Measurements from ENCODE around the gene CXXC5. TPM values are rescaled to one million over a fixed set of nuclear protein-coding genes. Genes with fewer than 3 reads are reported as not detected.

The CXXC5 gene
- 19.6 to 27.7 TPM (median 26.3 TPM) in 5 replicates for total RNA-seq (2022; extraction: Qiagen RNA extraction; ENCODE audit: low read depth)

GRCh38 chr5:139648205-139649081 is at the start of gene CXXC5:
TSS of gene CXXC5 (plus strand) at chr5:139648349. CDS start at chr5:139680524, 32,175 bp downstream.

Other genes with a start within 250 kb of the CXXC5 start
- 4.7 to 5.7 TPM (median 5.3 TPM) in 5 replicates for gene SPATA24, start 244.3 kb upstream of the CXXC5 start, total RNA-seq (2022; extraction: Qiagen RNA extraction; ENCODE audit: low read depth)
- 6.4 to 9.4 TPM (median 8.4 TPM) in 5 replicates for gene DNAJC18, start 208.8 kb upstream of the CXXC5 start, total RNA-seq (2022; extraction: Qiagen RNA extraction; ENCODE audit: low read depth)
- gene ECSCR, start 185.6 kb upstream of the CXXC5 start, total RNA-seq (2022; extraction: Qiagen RNA extraction; ENCODE audit: low read depth) = not detected in 5 replicates
- not detected in 5 replicates for gene SMIM33, start 177.3 kb upstream of the CXXC5 start, total RNA-seq (2022; extraction: Qiagen RNA extraction; ENCODE audit: low read depth)
- 0.81 to 1.2 TPM (median 1.1 TPM) in 5 replicates for gene STING1, start 165.6 kb upstream of the CXXC5 start, total RNA-seq (2022; extraction: Qiagen RNA extraction; ENCODE audit: low read depth)
- 110 to 155 TPM (median 155 TPM) in 5 replicates for gene UBE2D2, start 87.0 kb upstream of the CXXC5 start, total RNA-seq (2022; extraction: Qiagen RNA extraction; ENCODE audit: low read depth)
- gene PSD2, start 147.5 kb downstream of the CXXC5 start, total RNA-seq (2022; extraction: Qiagen RNA extraction; ENCODE audit: low read depth) = 0.03 to 0.06 TPM (median 0.03 TPM) in 4 of 5 replicates, not detected in the other